ENCODE measurements around the gene DOCK4.

The DOCK4 gene

GRCh38 chr7:111796671-111797070, 409.5 kb downstream of the DOCK4 start:
- DNase-seq = peak in 1 of 5 donors; percentile 2

- DNase-seq = no peak
Observed at GRCh38 chr7:111789870-111790269, 416.3 kb downstream of the DOCK4 start.

GRCh38 chr7:111789048-111789320, 417.2 kb downstream of the DOCK4 start:
- no peak for DNase-seq

GRCh38 chr7:111788286-111789047, 417.7 kb downstream of the DOCK4 start:
- DNase-seq = no peak

GRCh38 chr7:111787741-111788140, 418.5 kb downstream of the DOCK4 start:
- DNase-seq = no peak

- no peak for DNase-seq
Observed at GRCh38 chr7:111787099-111787498, 419.1 kb downstream of the DOCK4 start.

- no peak for DNase-seq
Observed at GRCh38 chr7:111785076-111785475, 421.1 kb downstream of the DOCK4 start.

GRCh38 chr7:111784296-111784695, 421.9 kb downstream of the DOCK4 start:
- no peak for DNase-seq

GRCh38 chr7:111783854-111784253, 422.3 kb downstream of the DOCK4 start:
- DNase-seq = no peak

- DNase-seq = no peak
Observed at GRCh38 chr7:111780527-111780926, 425.7 kb downstream of the DOCK4 start.

- no peak for DNase-seq
Observed at GRCh38 chr7:111775206-111775605, 431.0 kb downstream of the DOCK4 start.

- DNase-seq = no peak
Observed at GRCh38 chr7:111772716-111773115, 433.5 kb downstream of the DOCK4 start.

- no peak for DNase-seq
Observed at GRCh38 chr7:111771638-111772037, 434.6 kb downstream of the DOCK4 start.

GRCh38 chr7:111770116-111770515, 436.1 kb downstream of the DOCK4 start:
- DNase-seq = no peak

- DNase-seq = no peak
Observed at GRCh38 chr7:111765751-111766643, 440.2 kb downstream of the DOCK4 start.

GRCh38 chr7:111763221-111763801, 442.9 kb downstream of the DOCK4 start:
- DNase-seq = no peak

GRCh38 chr7:111762799-111763198, 443.4 kb downstream of the DOCK4 start:
- no peak for DNase-seq

GRCh38 chr7:111762211-111762610, 444.0 kb downstream of the DOCK4 start:
- DNase-seq = no peak

- DNase-seq = no peak
Observed at GRCh38 chr7:111760043-111760442, 446.2 kb downstream of the DOCK4 start.

- DNase-seq = no peak
Observed at GRCh38 chr7:111758332-111758731, 447.9 kb downstream of the DOCK4 start.

- DNase-seq = no peak
Observed at GRCh38 chr7:111756687-111757178, 449.5 kb downstream of the DOCK4 start.

GRCh38 chr7:111755383-111755782, 450.8 kb downstream of the DOCK4 start:
- DNase-seq = no peak

- DNase-seq = no peak
Observed at GRCh38 chr7:111753968-111754367, 452.2 kb downstream of the DOCK4 start.

Measured in T-helper 1 cell (primary cell).